Astrocyte of the cerebellum (primary cell): ENCODE results near the gene ACTR8.

ENCODE experiments used
- DNase-seq: peaks from one replicate; pipeline ENCODE4 v3.0.0-alpha.2; 2011; ENCODE audit warnings: low read depth
- H3K4me3 ChIP-seq: 2 replicates; pipeline ENCODE4 v1.5.1; 2011; ENCODE audit warnings: mild to moderate bottlenecking, low read depth, low read length, moderate library complexity
- in situ Hi-C: cut with HindIII; loops from 2 replicates; pipeline ENCODE4 v1.10.0; 2017; ENCODE audit warnings: low sequenced_read_pairs
- TF ChIP-seq, protein P1 (sequence below): IDR thresholded peaks from 2 replicates; pipeline ENCODE4 v1.5.1; 2012; ENCODE audit warnings: low read length, low read depth, moderate library complexity, mild to moderate bottlenecking; ENCODE audit errors: missing control alignments

The ACTR8 gene

DNA sequence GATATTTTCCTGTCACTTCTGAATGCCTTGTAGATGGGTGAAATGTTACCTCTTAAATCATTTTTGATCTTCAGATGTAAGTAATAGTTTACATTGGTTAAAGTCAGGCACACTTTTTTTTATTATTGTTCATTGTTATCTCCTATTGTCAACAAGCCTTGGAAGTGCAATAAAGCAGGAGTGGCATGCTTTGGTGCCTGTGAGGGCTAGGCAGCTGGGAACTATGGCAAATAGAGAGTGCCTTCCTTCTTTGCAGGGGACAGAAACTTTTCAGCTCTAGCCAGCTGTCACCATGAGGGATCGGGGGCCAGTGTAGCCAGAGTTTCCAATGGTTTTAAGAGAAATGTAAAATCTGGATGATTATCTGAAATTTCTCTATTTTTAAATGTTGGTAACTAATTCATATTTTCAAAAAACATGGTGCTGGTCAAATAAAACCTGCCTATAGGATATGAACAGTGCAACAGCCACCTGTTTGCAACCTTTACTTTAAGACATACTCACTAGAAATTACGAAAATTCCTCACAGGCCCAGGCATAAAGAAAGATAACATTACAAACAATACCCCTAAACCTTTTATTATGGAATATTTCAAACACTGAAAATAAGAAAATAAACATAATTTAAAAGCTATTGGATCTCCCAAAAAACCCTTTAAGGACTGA, 18.8 kb upstream of the ACTR8 start:
- DNase-seq = no peak
- in situ Hi-C loops = no loop called here
- TF ChIP-seq, protein P1, sequence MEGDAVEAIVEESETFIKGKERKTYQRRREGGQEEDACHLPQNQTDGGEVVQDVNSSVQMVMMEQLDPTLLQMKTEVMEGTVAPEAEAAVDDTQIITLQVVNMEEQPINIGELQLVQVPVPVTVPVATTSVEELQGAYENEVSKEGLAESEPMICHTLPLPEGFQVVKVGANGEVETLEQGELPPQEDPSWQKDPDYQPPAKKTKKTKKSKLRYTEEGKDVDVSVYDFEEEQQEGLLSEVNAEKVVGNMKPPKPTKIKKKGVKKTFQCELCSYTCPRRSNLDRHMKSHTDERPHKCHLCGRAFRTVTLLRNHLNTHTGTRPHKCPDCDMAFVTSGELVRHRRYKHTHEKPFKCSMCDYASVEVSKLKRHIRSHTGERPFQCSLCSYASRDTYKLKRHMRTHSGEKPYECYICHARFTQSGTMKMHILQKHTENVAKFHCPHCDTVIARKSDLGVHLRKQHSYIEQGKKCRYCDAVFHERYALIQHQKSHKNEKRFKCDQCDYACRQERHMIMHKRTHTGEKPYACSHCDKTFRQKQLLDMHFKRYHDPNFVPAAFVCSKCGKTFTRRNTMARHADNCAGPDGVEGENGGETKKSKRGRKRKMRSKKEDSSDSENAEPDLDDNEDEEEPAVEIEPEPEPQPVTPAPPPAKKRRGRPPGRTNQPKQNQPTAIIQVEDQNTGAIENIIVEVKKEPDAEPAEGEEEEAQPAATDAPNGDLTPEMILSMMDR = no peak
- H3K4me3 ChIP-seq = no peak overlapping the region

DNA sequence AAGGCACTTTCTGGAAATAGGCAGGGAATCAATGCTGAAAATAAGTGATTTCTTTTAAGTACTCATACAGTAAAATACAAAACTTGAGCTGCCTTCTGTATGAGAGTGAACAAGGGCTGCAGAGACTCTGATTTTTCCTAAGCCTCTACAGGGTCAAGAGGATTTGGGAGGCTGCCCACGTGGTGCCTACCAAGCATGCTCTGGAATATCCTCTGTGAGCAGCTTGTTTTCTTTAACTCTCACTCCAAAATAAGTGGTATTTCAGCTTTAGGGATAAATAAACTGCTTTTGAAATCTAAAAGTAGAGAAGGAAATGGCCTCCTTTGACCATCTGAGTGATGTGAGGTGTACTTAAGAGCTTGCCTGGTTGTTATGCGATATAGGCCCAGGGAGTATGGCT, 17.8 kb upstream of the ACTR8 start:
- in situ Hi-C loops = no loop called here
- no peak overlapping the region for H3K4me3 ChIP-seq
- DNase-seq = no peak
- TF ChIP-seq, protein P1 = no peak

DNA sequence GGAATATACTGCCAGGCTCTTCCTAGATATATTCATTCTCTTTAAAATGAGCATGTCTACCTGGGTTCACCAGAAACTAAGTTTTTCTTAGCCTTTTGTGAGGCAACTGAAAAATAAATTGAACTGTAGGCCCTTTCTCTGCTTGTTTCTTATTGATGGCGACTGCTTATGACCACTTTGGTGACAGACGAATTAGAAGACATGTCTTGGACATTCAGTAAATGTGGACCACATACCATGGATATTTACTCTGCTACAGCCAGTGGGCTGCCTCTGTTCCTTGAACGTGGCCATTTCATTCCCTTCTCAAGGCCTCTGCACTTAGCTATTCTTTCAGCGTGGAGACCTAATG, 10.3 kb upstream of the ACTR8 start:
- H3K4me3 ChIP-seq = peak overlapping the region; percentile 62
- in situ Hi-C loops = no loop called here
- TF ChIP-seq, protein P1 = no peak
- no peak for DNase-seq

DNA sequence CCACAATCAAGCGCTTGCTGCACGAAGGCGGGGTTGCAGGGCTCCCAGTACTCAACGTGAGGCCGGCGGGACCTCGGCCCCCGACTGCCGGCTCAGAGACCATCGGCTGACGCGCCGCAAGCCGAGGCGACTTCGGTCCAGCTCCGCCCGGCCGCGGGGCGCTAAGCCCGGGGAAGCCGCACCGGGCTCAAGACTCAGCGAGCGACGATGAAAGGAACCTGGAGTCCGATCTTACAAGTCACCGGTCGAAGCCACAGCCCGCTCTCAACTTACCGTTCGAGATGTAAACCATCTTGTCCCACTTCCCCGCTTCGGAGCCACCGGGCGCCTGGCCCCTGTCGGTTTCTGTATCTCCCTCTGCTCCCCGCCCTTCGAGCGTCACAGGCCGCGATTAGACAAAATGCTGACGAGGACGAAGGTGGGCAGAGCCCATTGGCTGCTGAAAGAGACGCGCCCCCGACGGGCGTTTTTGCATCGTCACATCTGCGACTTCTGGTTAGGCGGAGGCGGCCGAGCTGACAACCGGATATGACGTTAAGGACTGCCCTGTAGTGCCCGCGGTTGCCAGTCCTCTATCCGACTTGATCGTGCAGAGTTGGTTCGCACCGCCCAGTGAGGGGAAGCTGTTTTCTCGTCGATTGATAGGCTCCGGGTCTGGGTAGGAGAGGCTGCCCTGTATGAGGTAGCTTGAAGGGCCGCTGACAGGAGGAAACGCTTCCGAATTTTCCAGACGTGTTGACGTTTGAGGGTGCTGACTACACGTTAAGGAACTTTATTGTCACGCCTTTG, 9.7 kb upstream of the ACTR8 start, which contains the start of gene SELENOK:
SELENOK (minus strand) TSS at position 363 of the 789 bp plus-strand sequence.
- TF ChIP-seq, protein P1 = no peak
- in situ Hi-C loops = no loop called here
- peak within 1 kb of the TSS; percentile 62 for H3K4me3 ChIP-seq
- peak; percentile 98 for DNase-seq

DNA sequence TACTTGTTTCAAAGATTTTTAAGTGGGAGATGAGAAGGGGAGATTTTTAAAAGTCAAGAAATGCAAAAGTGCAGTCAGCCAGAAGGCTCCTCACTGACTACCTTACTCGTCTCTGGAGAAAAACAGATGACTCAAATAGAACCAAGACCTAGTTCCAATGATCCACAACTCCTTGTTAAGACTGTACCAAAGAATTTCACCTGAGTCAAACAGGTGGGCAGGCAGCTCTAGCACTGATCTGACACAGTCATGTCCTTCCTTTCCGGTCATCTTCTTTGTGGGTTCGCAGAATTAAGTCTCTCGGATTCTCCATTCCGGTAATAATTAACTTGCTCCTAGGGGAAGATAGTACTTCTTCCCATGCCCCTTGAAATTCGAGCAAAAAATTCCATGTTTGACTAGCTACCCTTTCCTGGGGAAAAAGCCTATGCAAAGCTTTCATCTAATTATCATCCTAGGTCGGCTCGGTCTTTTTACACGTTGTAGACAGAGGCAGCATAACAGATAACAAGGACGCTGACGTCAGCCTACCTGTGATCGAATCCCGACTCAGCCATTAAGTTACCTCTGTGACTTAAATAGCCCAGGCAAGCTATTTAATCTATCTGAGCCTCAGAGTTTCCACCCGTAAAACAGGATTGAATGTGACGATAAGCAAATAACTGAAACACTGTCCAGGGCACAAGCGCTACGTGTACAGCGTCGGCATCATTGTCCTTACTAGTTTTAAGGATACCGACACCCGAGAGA, 8.9 kb upstream of the ACTR8 start:
- in situ Hi-C loops = no loop called here
- DNase-seq = no peak
- H3K4me3 ChIP-seq = peak overlapping the region; percentile 62
- TF ChIP-seq, protein P1 = no peak

DNA sequence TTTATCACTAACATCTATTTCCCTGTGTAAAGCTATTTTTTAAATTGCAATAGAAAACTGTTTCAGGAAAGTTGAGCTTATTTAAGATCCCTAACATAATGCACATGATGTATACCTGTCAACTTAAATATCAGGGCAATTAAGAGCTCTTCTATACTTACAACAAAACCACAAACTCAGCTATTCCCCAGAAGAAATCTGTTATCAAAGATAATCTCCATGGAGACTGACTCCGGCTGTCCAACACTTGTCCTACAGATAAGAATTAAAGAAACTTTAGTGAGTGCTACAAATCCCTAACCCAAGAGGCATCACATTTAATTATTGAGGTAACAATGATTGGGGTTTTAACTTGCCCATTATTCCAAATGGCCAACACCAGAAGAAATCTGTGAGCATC, 6.3 kb upstream of the ACTR8 start:
- no peak for DNase-seq
- TF ChIP-seq, protein P1 = no peak
- H3K4me3 ChIP-seq = no peak overlapping the region
- in situ Hi-C loops = no loop called here
